Cardiac fibroblast (primary cell): Measurements from ENCODE around the gene TOP1.

Experiments used
- DNase-seq, 2 donors: peaks; one replicate each; pipeline versions ENCODE4 v3.0.0 to v3.0.0-alpha.2; 2010; ENCODE audit warnings: low read depth in 2 of 2
- H3K4me3 ChIP-seq, 2 donors: replicated peaks in 1 of 2; 1 replicate in 1 of 2; 2 replicates in 1 of 2; pipeline ENCODE4 v1.5.1; 2011; ENCODE audit warnings: low read depth in 2 of 2, low read length in 2 of 2, mild to moderate bottlenecking in 2 of 2, moderate library complexity in 1 of 2
- TF ChIP-seq, protein P1 (sequence below): IDR thresholded peaks from one replicate; pipeline ENCODE4 v1.5.1; 2011; ENCODE audit warnings: low read depth, mild to moderate bottlenecking, low read length, inconsistent platforms

The TOP1 gene

DNA sequence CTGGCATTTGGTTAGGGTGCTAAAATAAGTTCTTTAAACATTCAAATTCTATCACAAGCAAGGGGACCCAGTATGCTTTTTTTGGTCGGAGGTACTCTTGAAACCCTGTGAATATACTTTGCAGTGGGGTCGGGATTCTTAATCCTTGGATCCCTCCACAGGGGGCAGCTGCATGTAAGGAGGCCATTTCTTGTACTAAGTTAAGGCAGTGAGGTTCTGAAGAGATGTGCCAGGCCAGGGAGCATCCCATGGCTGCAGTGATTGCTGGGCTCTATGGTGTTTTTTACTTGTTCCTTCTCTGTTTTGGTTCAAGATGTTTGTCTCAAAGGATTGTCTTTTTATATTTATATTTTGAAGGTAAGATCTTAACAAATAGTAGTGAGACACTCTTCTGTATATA, 50.4 kb downstream of the TOP1 start:
- no peak for DNase-seq
- TF ChIP-seq, protein P1, sequence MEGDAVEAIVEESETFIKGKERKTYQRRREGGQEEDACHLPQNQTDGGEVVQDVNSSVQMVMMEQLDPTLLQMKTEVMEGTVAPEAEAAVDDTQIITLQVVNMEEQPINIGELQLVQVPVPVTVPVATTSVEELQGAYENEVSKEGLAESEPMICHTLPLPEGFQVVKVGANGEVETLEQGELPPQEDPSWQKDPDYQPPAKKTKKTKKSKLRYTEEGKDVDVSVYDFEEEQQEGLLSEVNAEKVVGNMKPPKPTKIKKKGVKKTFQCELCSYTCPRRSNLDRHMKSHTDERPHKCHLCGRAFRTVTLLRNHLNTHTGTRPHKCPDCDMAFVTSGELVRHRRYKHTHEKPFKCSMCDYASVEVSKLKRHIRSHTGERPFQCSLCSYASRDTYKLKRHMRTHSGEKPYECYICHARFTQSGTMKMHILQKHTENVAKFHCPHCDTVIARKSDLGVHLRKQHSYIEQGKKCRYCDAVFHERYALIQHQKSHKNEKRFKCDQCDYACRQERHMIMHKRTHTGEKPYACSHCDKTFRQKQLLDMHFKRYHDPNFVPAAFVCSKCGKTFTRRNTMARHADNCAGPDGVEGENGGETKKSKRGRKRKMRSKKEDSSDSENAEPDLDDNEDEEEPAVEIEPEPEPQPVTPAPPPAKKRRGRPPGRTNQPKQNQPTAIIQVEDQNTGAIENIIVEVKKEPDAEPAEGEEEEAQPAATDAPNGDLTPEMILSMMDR: no peak
- no peak overlapping the region for H3K4me3 ChIP-seq

DNA sequence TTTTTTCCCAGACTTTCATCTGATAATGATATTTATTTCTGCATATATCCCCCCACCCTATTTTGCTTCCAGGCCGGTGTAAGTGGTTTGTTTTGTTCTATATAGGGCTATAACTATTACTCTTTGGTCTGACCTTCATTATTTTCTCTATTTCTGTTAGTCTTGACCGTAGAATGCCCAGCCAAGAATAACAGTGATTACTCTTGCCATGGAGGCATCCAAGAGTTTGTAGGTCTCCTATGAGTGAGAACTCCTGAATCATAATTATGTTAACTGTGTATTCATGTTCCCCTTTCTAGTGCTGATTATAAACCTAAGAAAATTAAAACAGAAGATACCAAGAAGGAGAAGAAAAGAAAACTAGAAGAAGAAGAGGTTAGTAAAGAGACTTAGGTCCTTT, 52.2 kb downstream of the TOP1 start:
- TF ChIP-seq, protein P1: no peak
- no peak overlapping the region for H3K4me3 ChIP-seq
- peak in 1 of 2 donors; percentile 67 for DNase-seq

DNA sequence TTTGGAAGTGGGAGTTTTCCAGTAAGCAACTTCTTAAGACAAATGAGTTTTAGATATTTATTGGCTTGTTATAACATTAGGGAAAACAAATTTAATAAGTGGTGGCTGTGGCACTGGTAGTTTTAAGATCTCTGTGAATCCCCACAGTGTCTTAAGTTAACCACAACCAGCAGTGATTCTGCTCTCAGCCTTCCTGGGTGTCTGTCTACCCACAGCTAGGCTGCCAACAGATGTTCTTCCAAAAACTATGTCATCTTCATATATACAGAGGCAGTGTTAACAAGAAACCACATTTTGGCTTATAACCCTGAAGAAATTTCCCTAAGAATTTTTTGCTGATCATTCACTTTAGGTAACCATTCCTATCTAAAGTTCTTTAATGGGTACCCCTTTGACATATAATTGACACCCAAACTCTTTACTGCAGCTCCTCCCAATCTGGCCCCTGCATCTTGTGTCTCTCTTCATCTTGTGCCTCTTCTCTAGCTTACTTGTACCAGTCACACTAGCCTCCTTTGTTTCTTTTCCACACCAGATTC, 52.7 kb downstream of the TOP1 start:
- TF ChIP-seq, protein P1: no peak
- H3K4me3 ChIP-seq: no peak overlapping the region
- DNase-seq: peak in 1 of 2 donors; percentile 51

DNA sequence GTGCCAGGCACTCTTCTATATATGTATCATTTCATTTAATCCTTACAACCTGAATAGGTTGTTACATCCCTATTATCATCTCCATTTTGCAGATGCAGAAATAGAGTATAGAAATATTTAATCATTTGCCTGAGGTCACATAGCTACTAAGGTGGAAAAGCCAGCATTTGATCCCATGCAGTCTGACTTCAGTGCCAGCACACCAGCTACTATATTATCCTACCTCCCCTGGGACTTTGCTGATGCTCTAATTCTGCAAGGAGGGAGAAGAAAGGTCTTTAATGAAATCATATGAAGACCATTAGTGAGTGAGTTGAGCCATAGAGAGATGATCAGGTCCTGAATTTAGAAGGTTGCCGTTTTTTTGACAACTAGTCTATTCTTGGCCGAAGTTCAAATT, 53.7 kb downstream of the TOP1 start:
- H3K4me3 ChIP-seq: no peak overlapping the region
- TF ChIP-seq, protein P1: no peak
- DNase-seq: no peak

DNA sequence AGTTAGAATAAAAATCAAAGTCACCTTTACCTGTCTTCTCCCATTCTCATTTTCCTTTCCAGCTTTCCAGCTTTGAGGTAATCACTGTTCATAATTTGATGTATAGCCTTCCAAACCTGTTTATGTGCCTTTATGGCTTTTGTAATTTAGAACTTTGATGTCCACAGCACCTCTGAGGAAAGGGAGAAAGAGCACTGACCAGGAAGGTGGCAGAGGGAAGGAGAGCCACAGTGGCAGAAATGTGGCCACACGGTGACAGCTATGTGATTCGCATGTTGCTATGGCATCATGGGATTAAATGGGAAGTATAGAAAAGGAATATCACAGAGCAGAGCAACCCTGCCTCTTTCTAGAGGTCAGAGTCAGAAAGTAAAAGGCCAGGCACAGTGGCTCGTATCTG, 57.0 kb downstream of the TOP1 start:
- H3K4me3 ChIP-seq: no peak overlapping the region
- TF ChIP-seq, protein P1: no peak
- DNase-seq: no peak

DNA sequence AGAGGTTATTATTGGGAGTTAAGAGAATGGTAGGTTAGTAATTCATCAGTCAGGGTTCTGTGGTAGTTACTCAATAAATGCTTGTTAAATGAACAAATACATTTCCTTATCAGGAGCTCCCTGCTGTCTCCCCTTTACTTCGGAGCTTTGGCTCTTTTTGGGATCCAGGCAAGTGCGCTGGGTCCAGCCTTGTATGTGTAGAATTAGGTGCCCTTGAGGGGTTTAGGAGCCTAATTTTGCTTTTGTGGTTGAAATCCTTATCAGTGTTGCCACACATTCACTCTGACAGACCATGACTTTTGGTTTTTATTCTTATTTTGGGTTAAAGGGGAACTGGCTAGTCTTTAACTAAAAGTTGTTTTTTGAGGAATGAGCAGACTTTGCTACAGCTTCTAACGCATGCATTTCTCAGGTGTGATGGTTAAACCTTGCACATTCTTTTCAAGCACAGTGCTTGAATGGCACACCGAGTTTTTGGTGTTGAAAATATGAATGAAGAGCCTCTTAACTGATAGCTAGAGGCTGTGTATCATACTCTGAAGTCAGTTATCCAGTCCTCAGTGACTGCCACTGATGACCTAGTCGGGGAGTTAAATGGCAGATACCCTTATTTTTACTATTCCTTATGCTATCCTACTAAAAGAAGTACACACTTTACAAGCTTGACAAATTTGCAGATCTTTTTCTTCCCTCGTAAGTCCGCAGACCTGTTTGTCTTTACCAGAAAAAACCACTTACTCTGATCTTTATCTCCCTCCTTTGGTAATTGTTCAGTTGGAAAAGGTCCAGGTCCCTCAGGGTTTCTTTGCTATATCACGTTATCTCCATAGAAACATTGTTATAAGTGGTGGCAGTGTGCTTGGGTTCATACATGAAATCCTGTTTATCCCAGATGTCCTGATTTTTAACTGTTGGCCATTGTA, 58.0 kb downstream of the TOP1 start:
- DNase-seq: no peak
- TF ChIP-seq, protein P1: no peak
- no peak overlapping the region for H3K4me3 ChIP-seq
